Heart left ventricle (tissue), 13 donors: ENCODE measurements around the gene THPO.

Experiments used
- CTCF ChIP-seq, 12 donors: fragments of 200-600 bp; sonication (generic) in 4 of 12; IDR thresholded peaks; one replicate each; pipeline versions ENCODE4 v1.5.0 to v1.8.0; 2018 to 2022; ENCODE audit warnings: antibody characterized with exemption in 12 of 12, mild to moderate bottlenecking in 5 of 12
- POLR2A ChIP-seq, 2 donors: fragments of 450-650 bp; IDR thresholded peaks; one replicate each; pipeline ENCODE4 v1.6.1; 2017; ENCODE audit warnings: antibody characterized with exemption in 2 of 2, mild to moderate bottlenecking in 2 of 2, moderate library complexity in 2 of 2
- donor health status: ischemic (EF 13 %, LVEDD 7.1; RV severe dilation, severe dysfunction).
- donor health status: DM: no; HTN: yes; CAD: no.
- donor health status: DM: no; HTN: no; CAD: no.
- donor health status: ischemic (EF 25% LVEDD 6.9; RV normal size, moderate dysfunction).
- donor health status: ischemic (EF 25% LVEDD 5.7; RV mildly dilated, moderate dysfunction).
- donor health status: ischemic (EF 35%, LVEDD 5.7; RV mildly dilated, moderate dysfunction).
- donor health status: nonischemic (EF 11% LVEDD 7.7; RV severe dilation, severe dysfunction).
- donor health status: DM: yes; HTN: yes; CAD: no.
- donor health status: PGD.
- donor health status: ischemic (EF 29% LVEDD 5.4; RV normal size, mild dysfunction).
- donor health status: nonischemic (EF 23%, LVEDD 6.1; RV moderate dilation, normal function).

GRCh38 chr3:184417619-184418327 is 39.8 kb upstream of the THPO start:
- TF ChIP-seq POLR2A (IDR thresholded peaks at IDR 0.05) = no peak
- TF ChIP-seq CTCF (IDR thresholded peaks at IDR 0.05) = peak; percentile 63 to 88 (median 82)
